IgD-negative memory B cell (primary cell): ENCODE data around the gene YIF1B. TPM values are rescaled to one million over a fixed set of nuclear protein-coding genes. Genes with fewer than 3 reads are reported as not detected.
A peak's percentile ranks its signal among the peaks of the same experiment; 100 is the strongest.

ENCODE experiments used
- H3K27ac Mint-ChIP-seq, 3 donors: one replicate each; pipeline ENCODE4 v1.8.0; 2020 to 2022; ENCODE audit warnings: mild to moderate bottlenecking in 3 of 3, mixed read lengths in 3 of 3, moderate library complexity in 1 of 3
- H3K27me3 Mint-ChIP-seq: one replicate; pipeline ENCODE4 v1.8.0; 2021; ENCODE audit warnings: mixed read lengths
- H3K36me3 Mint-ChIP-seq: one replicate; pipeline ENCODE4 v1.8.0; 2020; ENCODE audit warnings: mild to moderate bottlenecking, mixed read lengths
- H3K4me1 Mint-ChIP-seq, 3 donors: one replicate each; pipeline ENCODE4 v1.8.0; 2020 to 2022; ENCODE audit warnings: mixed read lengths in 3 of 3, mild to moderate bottlenecking in 1 of 3
- H3K4me3 Mint-ChIP-seq, 4 donors: one replicate each; pipeline ENCODE4 v1.8.0; 2020 to 2022; ENCODE audit warnings: mild to moderate bottlenecking in 4 of 4, mixed read lengths in 4 of 4, moderate library complexity in 3 of 4
- H3K9me3 Mint-ChIP-seq, 3 donors: one replicate each; pipeline ENCODE4 v1.8.0; 2020 to 2021; ENCODE audit warnings: mixed read lengths in 3 of 3, mild to moderate bottlenecking in 1 of 3
- polyA plus RNA-seq: library from polyadenylated mRNA; unstranded; fragments of 300-500 nt; fragmentation: Illumina TruSeq; gene quantifications from one replicate; pipeline ENCODE4 v1.2.3, GENCODE V29; 2021

Gene YIF1B
- polyA plus RNA-seq, 1 donor from 2014 or later = 33.7 TPM

- H3K27ac Mint-ChIP-seq = peak within 1 kb of the TSS in 2 of 3 donors; percentile 68 to 89
- no peaks in the 10 kb centered on the region for H3K27me3 Mint-ChIP-seq
- H3K4me1 Mint-ChIP-seq = peaks cover 7 to 27% (median 21%) of the 10 kb centered on the region in 3 donors
- no peaks in the 10 kb centered on the region for H3K9me3 Mint-ChIP-seq
- H3K36me3 Mint-ChIP-seq = peaks cover 2% of the 10 kb centered on the region
- H3K4me3 Mint-ChIP-seq = peak within 1 kb of the TSS; percentile 76 to 94 (median 88)
Observed at GRCh38 chr19:38319421-38320258, 3.9 kb upstream of the YIF1B start, which contains the start of gene KCNK6. KCNK6 (plus strand) TSS chr19:38319845; CDS start chr19:38319951, 106 bp downstream.

GRCh38 chr19:38318660-38319059, 2.9 kb upstream of the YIF1B start:
- Mint-ChIP-seq H3K4me1 (peaks cover 7 to 26% (median 22%) of the 10 kb centered on the region in 3 donors), H3K36me3 (peaks cover 2% of the 10 kb centered on the region), H3K27me3 (no peaks in the 10 kb centered on the region), H3K9me3 (no peaks in the 10 kb centered on the region), H3K4me3 (peak overlapping the region in 3 of 4 donors; percentile 74 to 84 (median 76)), H3K27ac (peak overlapping the region in 1 of 3 donors; percentile 68)

GRCh38 chr19:38317104-38317612, 1.4 kb upstream of the YIF1B start:
- H3K4me1 Mint-ChIP-seq = peaks cover 12 to 28% (median 27%) of the 10 kb centered on the region in 3 donors
- H3K27me3 Mint-ChIP-seq = no peaks in the 10 kb centered on the region
- H3K36me3 Mint-ChIP-seq = peaks cover 2% of the 10 kb centered on the region
- H3K4me3 Mint-ChIP-seq = peak overlapping the region; percentile 75 to 99 (median 94)
- H3K27ac Mint-ChIP-seq = peak overlapping the region; percentile 52 to 98 (median 88)
- H3K9me3 Mint-ChIP-seq = no peaks in the 10 kb centered on the region

GRCh38 chr19:38316477-38317067, 825 bp upstream of the YIF1B start:
- H3K4me1 Mint-ChIP-seq = peaks cover 12 to 30% (median 27%) of the 10 kb centered on the region in 3 donors
- H3K27ac Mint-ChIP-seq = peak overlapping the region; percentile 52 to 98 (median 97)
- H3K4me3 Mint-ChIP-seq = peak overlapping the region; percentile 75 to 99 (median 94)
- no peaks in the 10 kb centered on the region for H3K27me3 Mint-ChIP-seq
- H3K9me3 Mint-ChIP-seq = no peaks in the 10 kb centered on the region
- peaks cover 2% of the 10 kb centered on the region for H3K36me3 Mint-ChIP-seq

GRCh38 chr19:38310986-38311385, 4.8 kb downstream of the YIF1B start:
- Mint-ChIP-seq H3K9me3 (no peaks in the 10 kb centered on the region), H3K27me3 (no peaks in the 10 kb centered on the region), H3K4me1 (peaks cover 6 to 11% (median 7%) of the 10 kb centered on the region in 3 donors), H3K27ac (no peak overlapping the region), H3K4me3 (no peak overlapping the region), H3K36me3 (peaks cover 3% of the 10 kb centered on the region)

- no peak overlapping the region for H3K4me3 Mint-ChIP-seq
- peaks cover 3% of the 10 kb centered on the region for H3K36me3 Mint-ChIP-seq
- no peak overlapping the region for H3K27ac Mint-ChIP-seq
- no peaks in the 10 kb centered on the region for H3K27me3 Mint-ChIP-seq
- peaks cover 5 to 10% (median 6%) of the 10 kb centered on the region in 3 donors for H3K4me1 Mint-ChIP-seq
- H3K9me3 Mint-ChIP-seq = no peaks in the 10 kb centered on the region
Observed at GRCh38 chr19:38310279-38310670, 5.5 kb downstream of the YIF1B start.

- Mint-ChIP-seq H3K4me3 (no peak overlapping the region), H3K36me3 (peaks cover 3% of the 10 kb centered on the region), H3K27ac (no peak overlapping the region), H3K9me3 (no peaks in the 10 kb centered on the region), H3K27me3 (no peaks in the 10 kb centered on the region), H3K4me1 (peaks cover 5 to 8% (median 6%) of the 10 kb centered on the region in 3 donors)
Observed at GRCh38 chr19:38309615-38310278, 6.0 kb downstream of the YIF1B start.

GRCh38 chr19:38308926-38309614, 6.7 kb downstream of the YIF1B start:
- Mint-ChIP-seq H3K27me3 (no peaks in the 10 kb centered on the region), H3K27ac (no peak overlapping the region), H3K4me3 (no peak overlapping the region), H3K4me1 (peaks cover 5 to 8% (median 6%) of the 10 kb centered on the region in 3 donors), H3K36me3 (peaks cover 3% of the 10 kb centered on the region), H3K9me3 (no peaks in the 10 kb centered on the region)

- peaks cover 3% of the 10 kb centered on the region for H3K36me3 Mint-ChIP-seq
- H3K27ac Mint-ChIP-seq = no peak overlapping the region
- peaks cover 4 to 5% (median 5%) of the 10 kb centered on the region in 3 donors for H3K4me1 Mint-ChIP-seq
- no peaks in the 10 kb centered on the region for H3K9me3 Mint-ChIP-seq
- H3K27me3 Mint-ChIP-seq = no peaks in the 10 kb centered on the region
- H3K4me3 Mint-ChIP-seq = no peak overlapping the region
Observed at GRCh38 chr19:38308006-38308766, 7.6 kb downstream of the YIF1B start.

GRCh38 chr19:38307597-38307996, 8.2 kb downstream of the YIF1B start:
- H3K36me3 Mint-ChIP-seq = peaks cover 5% of the 10 kb centered on the region
- no peak overlapping the region for H3K4me3 Mint-ChIP-seq
- H3K27ac Mint-ChIP-seq = no peak overlapping the region
- peaks cover 3 to 5% (median 3%) of the 10 kb centered on the region in 3 donors for H3K4me1 Mint-ChIP-seq
- no peaks in the 10 kb centered on the region for H3K27me3 Mint-ChIP-seq
- no peaks in the 10 kb centered on the region for H3K9me3 Mint-ChIP-seq

- no peaks in the 10 kb centered on the region for H3K27me3 Mint-ChIP-seq
- no peak overlapping the region for H3K4me3 Mint-ChIP-seq
- peaks cover 0 to 5% (median 0%) of the 10 kb centered on the region in 3 donors for H3K4me1 Mint-ChIP-seq
- no peak overlapping the region for H3K27ac Mint-ChIP-seq
- H3K9me3 Mint-ChIP-seq = no peaks in the 10 kb centered on the region
- peaks cover 6% of the 10 kb centered on the region for H3K36me3 Mint-ChIP-seq
Observed at GRCh38 chr19:38307076-38307475, 8.7 kb downstream of the YIF1B start.

GRCh38 chr19:38306236-38306635, 9.5 kb downstream of the YIF1B start:
- peaks cover 0 to 3% (median 0%) of the 10 kb centered on the region in 3 donors for H3K4me1 Mint-ChIP-seq
- H3K9me3 Mint-ChIP-seq = no peaks in the 10 kb centered on the region
- peaks cover 6% of the 10 kb centered on the region for H3K36me3 Mint-ChIP-seq
- no peaks in the 10 kb centered on the region for H3K27me3 Mint-ChIP-seq
- H3K4me3 Mint-ChIP-seq = no peak overlapping the region
- H3K27ac Mint-ChIP-seq = no peak overlapping the region

- no peak overlapping the region for H3K4me3 Mint-ChIP-seq
Observed at GRCh38 chr19:38304866-38305429, 10.8 kb downstream of the YIF1B start.

More at GRCh38 chr19:38304866-38305429, 10.8 kb downstream of the YIF1B start:
- Mint-ChIP-seq H3K27ac (no peak overlapping the region), H3K4me1 (peaks cover 0 to 3% (median 0%) of the 10 kb centered on the region in 3 donors), H3K36me3 (peaks cover 6% of the 10 kb centered on the region), H3K9me3 (no peaks in the 10 kb centered on the region), H3K27me3 (no peaks in the 10 kb centered on the region)
